GM20000 (cell line): ENCODE results near the gene TPPP3.

Source experiments
- DNase-seq: peaks from one replicate; pipeline ENCODE4 v3.0.0; 2012; ENCODE audit warnings: low spot score
- TF ChIP-seq, protein P1 (sequence below): IDR thresholded peaks from 2 replicates; pipeline ENCODE4 v1.5.1; 2012; ENCODE audit warnings: mild to moderate bottlenecking, control low read depth; ENCODE audit errors: extremely low read depth, missing control alignments

Gene TPPP3

GRCh38 chr16:67424261-67424615, 30.9 kb upstream of the TPPP3 start:
- DNase-seq = no peak
- TF ChIP-seq, protein P1, sequence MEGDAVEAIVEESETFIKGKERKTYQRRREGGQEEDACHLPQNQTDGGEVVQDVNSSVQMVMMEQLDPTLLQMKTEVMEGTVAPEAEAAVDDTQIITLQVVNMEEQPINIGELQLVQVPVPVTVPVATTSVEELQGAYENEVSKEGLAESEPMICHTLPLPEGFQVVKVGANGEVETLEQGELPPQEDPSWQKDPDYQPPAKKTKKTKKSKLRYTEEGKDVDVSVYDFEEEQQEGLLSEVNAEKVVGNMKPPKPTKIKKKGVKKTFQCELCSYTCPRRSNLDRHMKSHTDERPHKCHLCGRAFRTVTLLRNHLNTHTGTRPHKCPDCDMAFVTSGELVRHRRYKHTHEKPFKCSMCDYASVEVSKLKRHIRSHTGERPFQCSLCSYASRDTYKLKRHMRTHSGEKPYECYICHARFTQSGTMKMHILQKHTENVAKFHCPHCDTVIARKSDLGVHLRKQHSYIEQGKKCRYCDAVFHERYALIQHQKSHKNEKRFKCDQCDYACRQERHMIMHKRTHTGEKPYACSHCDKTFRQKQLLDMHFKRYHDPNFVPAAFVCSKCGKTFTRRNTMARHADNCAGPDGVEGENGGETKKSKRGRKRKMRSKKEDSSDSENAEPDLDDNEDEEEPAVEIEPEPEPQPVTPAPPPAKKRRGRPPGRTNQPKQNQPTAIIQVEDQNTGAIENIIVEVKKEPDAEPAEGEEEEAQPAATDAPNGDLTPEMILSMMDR = no peak

DNA sequence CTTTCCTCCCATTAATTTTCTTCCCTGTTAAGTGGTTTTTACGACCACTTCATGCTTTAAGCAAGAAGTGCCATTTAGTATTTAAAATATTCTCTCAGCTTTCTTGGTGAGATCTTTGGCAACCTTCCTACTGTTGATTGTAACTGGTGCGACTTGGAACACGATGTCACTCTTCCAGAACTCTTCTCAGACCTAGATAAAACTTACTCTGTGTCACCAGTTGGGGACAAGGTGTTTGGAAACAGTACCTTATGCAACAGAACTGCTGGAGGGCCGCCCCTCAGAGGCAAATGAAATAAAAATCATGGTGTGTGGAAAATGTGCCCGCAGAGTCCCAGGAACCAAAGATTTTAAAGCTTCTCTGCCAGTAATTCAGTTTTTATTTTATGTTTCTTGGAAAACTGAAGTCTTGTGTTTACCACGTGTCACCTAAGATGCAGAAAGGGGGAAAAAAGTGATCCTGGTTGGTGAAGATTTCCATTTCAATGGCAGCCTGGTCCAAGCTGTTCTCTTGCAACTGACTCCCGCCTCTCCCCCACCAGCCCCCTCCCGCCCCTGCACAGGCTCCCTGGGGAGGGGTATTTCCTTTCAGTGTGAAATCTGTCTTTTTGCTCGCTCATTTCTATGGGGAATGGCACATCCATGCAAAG, 30.4 kb upstream of the TPPP3 start:
- no peak for DNase-seq
- TF ChIP-seq, protein P1 = no peak

DNA sequence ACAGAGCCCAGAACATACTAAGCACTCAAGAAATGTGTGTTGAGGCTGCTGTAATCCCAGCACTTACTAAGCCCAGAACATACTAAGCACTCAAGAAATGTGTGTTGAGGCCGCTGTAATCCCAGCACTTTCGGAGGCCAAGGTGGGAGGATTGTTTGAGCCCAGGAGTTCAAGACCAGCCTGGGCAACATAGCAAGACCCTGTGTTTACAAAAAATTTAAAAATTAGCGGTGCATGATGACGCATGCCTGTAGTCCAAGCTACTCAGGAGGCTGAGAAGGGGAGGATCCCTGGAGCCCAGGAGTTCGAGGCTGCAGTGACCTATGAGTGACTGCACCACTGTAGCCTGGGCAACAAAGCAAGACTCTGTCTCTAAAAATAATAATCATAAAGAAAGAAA, 29.7 kb upstream of the TPPP3 start:
- TF ChIP-seq, protein P1 = no peak
- DNase-seq = no peak

GRCh38 chr16:67421030-67421429, 27.7 kb upstream of the TPPP3 start:
- TF ChIP-seq, protein P1 = no peak
- DNase-seq = no peak

DNA sequence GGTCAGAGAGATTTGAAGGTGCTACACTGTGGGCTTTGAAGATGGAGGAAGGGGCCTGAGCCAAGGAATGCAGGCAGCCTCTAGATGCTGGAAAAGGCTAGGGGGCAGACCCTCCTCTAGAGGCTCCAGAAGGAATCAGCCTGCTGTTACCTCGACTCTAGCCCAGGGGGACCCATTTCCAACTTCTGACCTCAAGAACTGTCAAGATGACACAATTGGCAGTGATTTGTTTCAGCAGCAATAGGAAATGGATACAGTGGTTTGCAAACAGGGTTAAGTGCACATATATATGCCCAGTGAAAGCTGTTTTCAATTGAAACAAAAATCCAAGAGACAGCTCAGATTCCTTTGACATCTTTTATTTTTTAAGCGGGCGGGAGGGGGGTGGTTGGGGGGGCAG, 26.6 kb upstream of the TPPP3 start:
- DNase-seq = no peak

DNA sequence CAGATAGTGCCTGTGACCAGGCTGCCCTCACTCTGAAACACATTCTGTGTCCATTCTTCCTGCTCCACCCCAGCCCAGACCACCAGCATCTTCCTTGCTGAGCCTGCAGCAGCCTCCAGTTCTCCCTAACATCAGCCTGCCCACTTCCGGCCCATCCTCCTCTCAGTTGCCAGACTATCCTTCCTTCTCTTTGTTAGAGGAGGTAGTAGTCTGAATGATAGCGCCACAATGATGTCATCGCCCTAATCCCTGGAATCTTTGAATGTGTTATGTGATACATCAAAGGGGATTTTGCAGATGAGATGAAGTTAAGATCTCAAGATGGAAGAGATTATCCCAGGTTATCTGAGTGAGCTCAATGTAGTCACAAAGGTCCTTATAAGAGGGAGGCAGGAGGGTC, 26.2 kb upstream of the TPPP3 start:
- TF ChIP-seq, protein P1 = no peak
- DNase-seq = no peak

More for the DNA sequence above, 26.6 kb upstream of the TPPP3 start:
- TF ChIP-seq, protein P1 = no peak

DNA sequence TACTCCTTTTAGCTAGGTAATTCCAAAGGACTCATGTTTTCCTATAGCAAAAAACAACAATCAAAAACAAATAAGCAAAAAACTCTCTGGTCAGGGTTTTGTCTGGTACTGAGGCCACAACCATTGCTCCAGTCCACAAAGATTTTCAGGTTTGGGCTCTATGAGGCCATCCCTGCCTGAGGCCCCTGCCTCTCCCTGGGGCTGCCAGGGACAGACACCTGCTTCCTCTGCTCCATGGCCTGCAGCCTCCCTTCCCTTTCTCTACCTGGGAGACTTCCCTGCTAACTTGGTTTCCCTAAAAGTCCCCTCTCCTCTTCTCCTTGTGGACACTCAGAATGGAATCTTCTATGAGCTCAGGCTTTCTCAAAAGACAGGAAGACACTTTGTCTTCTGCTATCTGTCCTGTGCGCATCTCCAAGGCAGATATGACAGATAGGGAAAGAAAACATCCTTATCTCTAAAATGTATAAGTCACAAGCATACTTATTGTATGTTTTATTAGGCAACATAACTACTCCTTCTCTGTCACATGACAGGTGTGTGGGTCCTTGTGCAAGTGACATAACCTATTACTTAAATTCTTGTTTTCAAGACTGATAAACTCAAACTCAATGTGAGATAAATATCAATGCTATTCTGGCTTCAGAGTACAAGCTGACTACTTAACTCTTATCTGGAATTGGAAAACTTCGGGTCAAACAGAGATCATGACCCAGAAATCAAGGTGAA, 24.2 kb upstream of the TPPP3 start:
- TF ChIP-seq, protein P1 = no peak
- no peak for DNase-seq
